Lower lobe of right lung (tissue), 2 donors: ENCODE results near the gene DPP9. TPM values are rescaled to one million over a fixed set of nuclear protein-coding genes. Genes with fewer than 3 reads are reported as not detected.

Experiments used
- ATAC-seq, 2 donors: fragments of 200-7000 bp; cut with Tn5 transposase; one replicate each; pipeline ENCODE4 v1.9.1; 2020 to 2022; ENCODE audit warnings: mild to moderate bottlenecking in 2 of 2, moderate library complexity in 2 of 2
- DNase-seq: peaks from one replicate; pipeline ENCODE4 v3.0.0-alpha.2; 2020
- H3K27ac ChIP-seq: fragments of 200-600 bp; one replicate; pipeline ENCODE4 v1.8.0; 2022
- H3K27me3 ChIP-seq: fragments of 200-600 bp; one replicate; pipeline ENCODE4 v1.8.0; 2022; ENCODE audit warnings: low read depth
- H3K36me3 ChIP-seq: fragments of 200-600 bp; one replicate; pipeline ENCODE4 v1.8.0; 2022; ENCODE audit warnings: mild to moderate bottlenecking
- H3K4me1 ChIP-seq: fragments of 200-600 bp; one replicate; pipeline ENCODE4 v1.8.0; 2022
- H3K4me3 ChIP-seq: fragments of 200-600 bp; one replicate; pipeline ENCODE4 v1.8.0; 2022; ENCODE audit warnings: mild to moderate bottlenecking
- H3K9me3 ChIP-seq: fragments of 200-600 bp; one replicate; pipeline ENCODE4 v1.8.0; 2022
- CTCF ChIP-seq: fragments of 200-600 bp; IDR thresholded peaks from one replicate; pipeline ENCODE4 v1.8.0; 2022; ENCODE audit warnings: antibody characterized with exemption, mild to moderate bottlenecking
- intact Hi-C: fragments of 100-400 bp; cut with DNase I; formaldehyde crosslinking; loops from one replicate; pipeline ENCODE4 v1.11.0; 2022
- total RNA-seq: library from RNA; stranded (reverse); fragmentation: NEBNext Ultra II Directional; extraction: Animal tissue kit (Norgen Biotek cat#: 25700); gene quantifications from one replicate; pipeline ENCODE4 v1.2.1, GENCODE V29; 2021
- donor health status: DM: no; HTN: yes; CAD: no; lungs with severe emphysema.

The DPP9 gene
- total RNA-seq, 1 donor from 2014 or later: 79.6 TPM

DNA sequence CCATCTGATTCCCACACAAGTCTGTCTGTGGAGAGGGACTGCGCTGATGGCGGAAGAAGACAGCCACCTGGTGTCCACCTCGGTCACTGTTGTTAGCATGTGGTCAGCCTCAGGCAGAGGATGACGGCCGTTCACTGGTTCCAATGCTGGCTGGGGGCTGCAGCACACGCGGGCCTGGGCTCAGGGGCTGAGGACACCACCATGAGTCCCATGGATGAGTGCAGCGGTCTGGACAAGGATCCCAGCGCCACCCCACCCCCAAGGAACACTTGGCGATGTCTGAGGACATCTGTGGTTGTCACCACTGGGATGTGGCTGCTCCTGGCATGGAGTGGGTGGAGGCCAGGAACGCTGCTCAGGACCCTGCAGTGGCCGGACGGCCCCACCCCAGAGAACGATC is 10.9 kb downstream of the DPP9 start:
- Histone ChIP-seq H3K27ac (peak overlapping the region; percentile 56), H3K36me3 (peaks cover 88% of the 10 kb centered on the region), H3K27me3 (no peaks in the 10 kb centered on the region), H3K4me1 (peaks cover 62% of the 10 kb centered on the region), H3K9me3 (no peaks in the 10 kb centered on the region), H3K4me3 (no peak overlapping the region)
- ATAC-seq (no peak), DNase-seq (no peak)
- intact Hi-C loops: no loop called here
- no peak for TF ChIP-seq CTCF

GRCh38 chr19:4711211-4711610 is 12.4 kb downstream of the DPP9 start:
- Histone ChIP-seq H3K27me3 (no peaks in the 10 kb centered on the region), H3K27ac (no peak overlapping the region), H3K4me1 (peaks cover 57% of the 10 kb centered on the region), H3K36me3 (peaks cover 74% of the 10 kb centered on the region), H3K9me3 (no peaks in the 10 kb centered on the region), H3K4me3 (no peak overlapping the region)
- TF ChIP-seq CTCF: no peak
- ATAC-seq: no peak
- no peak for DNase-seq
- intact Hi-C loops: no loop called here

DNA sequence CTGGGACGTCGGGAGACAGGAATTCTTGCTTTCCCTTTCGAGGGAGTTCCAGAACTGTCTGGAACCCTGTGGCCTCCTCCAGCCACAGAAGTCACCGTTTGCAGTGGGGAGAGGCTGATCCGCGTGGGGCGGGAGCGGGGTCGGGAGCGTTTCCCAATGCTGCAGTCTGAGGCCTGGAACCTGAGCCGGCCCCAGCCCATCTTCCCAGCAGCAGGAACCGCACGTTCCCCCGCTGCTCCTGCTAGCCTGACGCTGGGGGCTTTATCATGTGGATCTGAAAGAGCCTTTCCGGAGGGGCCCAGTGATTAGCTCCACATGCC is 13.4 kb downstream of the DPP9 start:
- peaks cover 74% of the 10 kb centered on the region for H3K36me3 ChIP-seq
- H3K4me3 ChIP-seq: no peak overlapping the region
- TF ChIP-seq CTCF: no peak
- peak overlapping the region; percentile 41 for H3K27ac ChIP-seq
- H3K4me1 ChIP-seq: peaks cover 60% of the 10 kb centered on the region
- intact Hi-C loops: no loop called here
- DNase-seq (no peak), ATAC-seq (no peak)
- no peaks in the 10 kb centered on the region for H3K27me3 ChIP-seq
- H3K9me3 ChIP-seq: no peaks in the 10 kb centered on the region

GRCh38 chr19:4709440-4710280 is 14.0 kb downstream of the DPP9 start:
- Histone ChIP-seq H3K27ac (peak overlapping the region; percentile 41), H3K4me1 (peaks cover 61% of the 10 kb centered on the region), H3K36me3 (peaks cover 75% of the 10 kb centered on the region), H3K27me3 (no peaks in the 10 kb centered on the region), H3K4me3 (no peak overlapping the region), H3K9me3 (no peaks in the 10 kb centered on the region)
- DNase-seq: no peak
- ATAC-seq: peak in 1 of 2 donors; percentile 3
- intact Hi-C loops: no loop called here
- TF ChIP-seq CTCF: no peak

GRCh38 chr19:4707956-4708650 is 15.5 kb downstream of the DPP9 start:
- no peak for TF ChIP-seq CTCF
- intact Hi-C loops: no loop called here
- Histone ChIP-seq H3K36me3 (peaks cover 75% of the 10 kb centered on the region), H3K27ac (peak overlapping the region; percentile 31), H3K9me3 (no peaks in the 10 kb centered on the region), H3K4me1 (peaks cover 54% of the 10 kb centered on the region), H3K27me3 (no peaks in the 10 kb centered on the region), H3K4me3 (no peak overlapping the region)
- ATAC-seq (peak in 1 of 2 donors; percentile 15), DNase-seq (no peak)
